B cell (primary cell): ENCODE results near the gene AQP11. TPM values are rescaled to one million over a fixed set of nuclear protein-coding genes. Genes with fewer than 3 reads are reported as not detected.
A peak's percentile ranks its signal among the peaks of the same experiment; 100 is the strongest.

Experiments
- ATAC-seq: fragments of 200-7000 bp; cut with Tn5 transposase; one replicate; pipeline ENCODE4 v1.10.0; 2021; ENCODE audit warnings: low read depth, mild to moderate bottlenecking, moderate number of reproducible peaks, moderate library complexity
- CTCF ChIA-PET: fragments of 350-600 bp; sonication (Branson Sonifier 250); formaldehyde crosslinking; loops from one replicate; lab custom pipeline; 2021; ENCODE audit warnings: antibody characterized with exemption, inconsistent platforms; lab: Charles Lee
- POLR2A ChIA-PET: fragments of 350-600 bp; sonication (Branson Sonifier 250); formaldehyde crosslinking; loops from one replicate; lab custom pipeline; 2021; ENCODE audit warnings: antibody characterized with exemption; lab: Charles Lee
- DNase-seq: peaks from one replicate; pipeline ENCODE4 v3.0.0; 2013
- H2AFZ ChIP-seq: 2 replicates; pipeline ENCODE4 v1.6.1; 2012; ENCODE audit warnings: mild to moderate bottlenecking, low read depth, low read length; ENCODE audit not compliant: insufficient read depth, poor library complexity, severe bottlenecking
- H3K27ac ChIP-seq, 2 donors: 1 replicate in 1 of 2; 2 replicates in 1 of 2; pipeline ENCODE4 v1.5.1; 2012 to 2013; ENCODE audit warnings: low read length in 2 of 2, mild to moderate bottlenecking in 2 of 2, moderate library complexity in 1 of 2
- H3K27me3 ChIP-seq, 4 experiments: fragments of 200-600 bp in 1 of 4; sonication (generic) in 1 of 4; replicated peaks in 1 of 4; 1 replicate in 2 of 4; 2 replicates in 2 of 4; pipeline versions ENCODE4 v1.6.1 to v1.7.0; 2013 to 2016; ENCODE audit warnings: low read length in 3 of 4, mild to moderate bottlenecking in 2 of 4, mixed read lengths in 1 of 4, moderate library complexity in 1 of 4; ENCODE audit not compliant: insufficient read depth in 4 of 4, control insufficient read depth in 3 of 4; ENCODE audit errors: control extremely low read depth in 1 of 4
- H3K36me3 ChIP-seq, 2 experiments: replicated peaks in 1 of 2; 1 replicate in 1 of 2; 2 replicates in 1 of 2; pipeline versions ENCODE4 v1.6.1 to v1.7.1; 2013; ENCODE audit warnings: low read length in 1 of 2; ENCODE audit not compliant: insufficient read depth in 2 of 2, control insufficient read depth in 1 of 2; ENCODE audit errors: control extremely low read depth in 1 of 2, extremely low read depth in 1 of 2
- H3K4me1 ChIP-seq, 2 donors: fragments of 200-600 bp in 1 of 2; sonication (generic) in 1 of 2; 1 replicate in 1 of 2; 2 replicates in 1 of 2; pipeline versions ENCODE4 v1.5.1 to v1.6.1; 2013 to 2017; ENCODE audit warnings: low read length in 2 of 2; ENCODE audit not compliant: control insufficient read depth in 2 of 2, insufficient read depth in 2 of 2
- H3K4me2 ChIP-seq: replicated peaks from 2 replicates; pipeline ENCODE3; 2012; ENCODE audit warnings: mild to moderate bottlenecking, low read depth, low read length; ENCODE audit not compliant: poor library complexity, severe bottlenecking
- H3K4me3 ChIP-seq, 5 experiments: fragments of 200-600 bp in 1 of 5; sonication (generic) in 1 of 5; 1 replicate in 3 of 5; 2 replicates in 2 of 5; pipeline versions ENCODE4 v1.5.1 to v1.7.0; 2011 to 2016; ENCODE audit warnings: low read length in 4 of 5, mild to moderate bottlenecking in 4 of 5, low read depth in 2 of 5, control low read depth in 1 of 5, moderate library complexity in 1 of 5; ENCODE audit not compliant: insufficient read depth in 1 of 5; ENCODE audit errors: control extremely low read depth in 1 of 5, extremely low read depth in 1 of 5
- H3K79me2 ChIP-seq: fragments of 200-600 bp; sonication (generic); one replicate; pipeline ENCODE4 v1.6.0; 2016; ENCODE audit warnings: low read length; ENCODE audit not compliant: control insufficient read depth, insufficient read depth
- H3K9ac ChIP-seq: fragments of 200-600 bp; sonication (generic); 2 replicates; pipeline ENCODE4 v1.6.1; 2017; ENCODE audit warnings: mild to moderate bottlenecking, low read length, moderate library complexity
- H3K9me3 ChIP-seq, 3 donors: one replicate each; pipeline versions ENCODE4 v1.6.1 to v1.7.1; 2013; ENCODE audit warnings: low read length in 2 of 3; ENCODE audit not compliant: control insufficient read depth in 2 of 3, insufficient read depth in 1 of 3; ENCODE audit errors: control extremely low read depth in 1 of 3
- H4K20me1 ChIP-seq: 2 replicates; pipeline ENCODE4 v1.6.0; 2012; ENCODE audit warnings: mild to moderate bottlenecking, low read length; ENCODE audit not compliant: insufficient read depth, control insufficient read depth, poor library complexity, severe bottlenecking
- H3K27ac Mint-ChIP-seq: one replicate; pipeline ENCODE4 v1.8.0; 2021; ENCODE audit warnings: mixed read lengths
- H3K27me3 Mint-ChIP-seq: one replicate; pipeline ENCODE4 v1.8.0; 2021; ENCODE audit warnings: mixed read lengths
- H3K4me1 Mint-ChIP-seq: one replicate; pipeline ENCODE4 v1.8.0; 2021; ENCODE audit warnings: mixed read lengths
- H3K4me3 Mint-ChIP-seq: one replicate; pipeline ENCODE4 v1.8.0; 2021; ENCODE audit warnings: mixed read lengths
- H3K9me3 Mint-ChIP-seq: one replicate; pipeline ENCODE4 v1.8.0; 2022; ENCODE audit warnings: mixed read lengths; ENCODE audit not compliant: insufficient read depth
- EZH2 ChIP-seq: IDR thresholded peaks from 2 replicates; pipeline ENCODE4 v1.6.1; 2012; ENCODE audit warnings: borderline replicate concordance, low read depth, mild to moderate bottlenecking, moderate library complexity, low read length; ENCODE audit not compliant: insufficient read depth, poor library complexity, severe bottlenecking
- WGBS: methylation state at CpG from one replicate; pipeline ENCODE4 v1.1.5; 2013; ENCODE audit warnings: missing lambda C conversion rate; ENCODE audit not compliant: insufficient coverage; 5-methylcytosine and 5-hydroxymethylcytosine counted together
- intact Hi-C: fragments of 100-400 bp; cut with micrococcal nuclease; formaldehyde crosslinking; loops from one replicate; pipeline ENCODE4 v1.10.0; 2022
- polyA plus RNA-seq: library from polyadenylated mRNA; depleted of rRNA; stranded (reverse); fragments of >200 nt; gene quantifications from 2 replicates; pipeline ENCODE4 v1.2.3, GENCODE V29; 2012
- total RNA-seq, 2 donors: library from RNA; stranded (reverse); fragments of 120-200 nt in 1 of 2; gene quantifications; 1 replicate in 1 of 2; 2 replicates in 1 of 2; pipeline versions ENCODE4 v1.2.3 to v1.2.4, GENCODE V29; 2013 to 2022
- TF ChIP-seq, protein P1 (sequence below): fragments of 200-600 bp; IDR thresholded peaks from one replicate; pipeline ENCODE4 v1.8.0; 2022; ENCODE audit warnings: antibody characterized with exemption, mild to moderate bottlenecking

Gene AQP11
- total and polyA plus RNA-seq, 2 donors (not counting 1 experiment from before 2014, with no cell fraction given), result 0.19 to 0.47 TPM

DNA sequence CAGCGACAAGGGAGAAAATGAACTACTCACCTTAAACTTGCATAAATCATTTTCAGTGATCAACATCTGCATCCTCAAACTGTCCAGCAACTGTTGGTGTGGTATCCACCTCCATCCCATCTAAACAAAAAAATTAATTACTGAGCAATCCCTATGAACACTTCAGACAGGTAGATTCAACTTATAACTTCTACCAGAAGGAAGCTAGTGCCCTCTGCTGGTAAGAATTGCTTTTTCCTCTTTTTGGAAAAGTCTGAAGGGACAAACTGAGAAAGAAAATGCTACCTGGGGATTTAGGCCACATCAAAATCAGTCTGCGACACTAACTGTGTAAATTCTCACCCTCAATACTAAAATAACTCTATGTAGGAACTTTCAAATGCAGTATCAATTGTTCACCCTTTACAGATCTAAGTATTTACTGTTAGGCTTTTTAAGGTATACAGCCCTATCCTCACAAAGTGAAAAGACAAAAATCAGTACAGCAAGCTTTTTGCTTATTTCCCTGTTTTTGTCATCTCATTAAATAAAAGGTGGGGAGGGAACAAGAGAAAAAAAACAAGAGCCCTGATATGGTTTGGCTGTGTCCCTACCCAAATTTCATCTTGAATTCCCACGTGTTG, 29.9 kb downstream of the AQP11 start:
- H3K36me3 ChIP-seq, result peaks cover 7 to 66% of the 10 kb centered on the region in 2 experiments
- ChIA-PET POLR2A (interaction anchor here (0.5 kb wide), 1 partner anchor 9 kb away, joined by 3 read pairs; no protein-coding TSS in a partner anchor), CTCF (interaction anchor here (0.6 to 2.9 kb wide), 20 partner anchors 10 to 572 kb away, joined by 3 to 18 read pairs (median 4); partner anchors contain the start of genes AQP11 and MYO7A)
- no peak for TF ChIP-seq EZH2
- TF ChIP-seq, protein P1, sequence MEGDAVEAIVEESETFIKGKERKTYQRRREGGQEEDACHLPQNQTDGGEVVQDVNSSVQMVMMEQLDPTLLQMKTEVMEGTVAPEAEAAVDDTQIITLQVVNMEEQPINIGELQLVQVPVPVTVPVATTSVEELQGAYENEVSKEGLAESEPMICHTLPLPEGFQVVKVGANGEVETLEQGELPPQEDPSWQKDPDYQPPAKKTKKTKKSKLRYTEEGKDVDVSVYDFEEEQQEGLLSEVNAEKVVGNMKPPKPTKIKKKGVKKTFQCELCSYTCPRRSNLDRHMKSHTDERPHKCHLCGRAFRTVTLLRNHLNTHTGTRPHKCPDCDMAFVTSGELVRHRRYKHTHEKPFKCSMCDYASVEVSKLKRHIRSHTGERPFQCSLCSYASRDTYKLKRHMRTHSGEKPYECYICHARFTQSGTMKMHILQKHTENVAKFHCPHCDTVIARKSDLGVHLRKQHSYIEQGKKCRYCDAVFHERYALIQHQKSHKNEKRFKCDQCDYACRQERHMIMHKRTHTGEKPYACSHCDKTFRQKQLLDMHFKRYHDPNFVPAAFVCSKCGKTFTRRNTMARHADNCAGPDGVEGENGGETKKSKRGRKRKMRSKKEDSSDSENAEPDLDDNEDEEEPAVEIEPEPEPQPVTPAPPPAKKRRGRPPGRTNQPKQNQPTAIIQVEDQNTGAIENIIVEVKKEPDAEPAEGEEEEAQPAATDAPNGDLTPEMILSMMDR, result peak; percentile 86
- H4K20me1 ChIP-seq, result no peaks in the 10 kb centered on the region
- H3K4me1 Mint-ChIP-seq, result no peaks in the 10 kb centered on the region
- no peak overlapping the region for H2AFZ ChIP-seq
- H3K27ac ChIP-seq, result no peak overlapping the region
- no peaks in the 10 kb centered on the region for H3K4me1 ChIP-seq
- H3K27ac Mint-ChIP-seq, result no peak overlapping the region
- no CpG with 5 or more reads among the region's 3 CpGs for WGBS
- no peak overlapping the region for H3K9ac ChIP-seq
- H3K4me3 ChIP-seq, result no peak overlapping the region
- no peak overlapping the region for H3K4me3 Mint-ChIP-seq
- H3K4me2 ChIP-seq, result no peak overlapping the region
- H3K27me3 Mint-ChIP-seq, result no peaks in the 10 kb centered on the region
- intact Hi-C loops, result loop anchor here (2.0 kb wide), 1 partner anchor 431 kb away; no protein-coding TSS in a partner anchor
- DNase-seq (peak; percentile 65), ATAC-seq (no peak)
- H3K79me2 ChIP-seq, result no peaks in the 10 kb centered on the region
- H3K27me3 ChIP-seq, result no peaks in the 10 kb centered on the region
- no peaks in the 10 kb centered on the region for H3K9me3 ChIP-seq
- H3K9me3 Mint-ChIP-seq, result no peaks in the 10 kb centered on the region

DNA sequence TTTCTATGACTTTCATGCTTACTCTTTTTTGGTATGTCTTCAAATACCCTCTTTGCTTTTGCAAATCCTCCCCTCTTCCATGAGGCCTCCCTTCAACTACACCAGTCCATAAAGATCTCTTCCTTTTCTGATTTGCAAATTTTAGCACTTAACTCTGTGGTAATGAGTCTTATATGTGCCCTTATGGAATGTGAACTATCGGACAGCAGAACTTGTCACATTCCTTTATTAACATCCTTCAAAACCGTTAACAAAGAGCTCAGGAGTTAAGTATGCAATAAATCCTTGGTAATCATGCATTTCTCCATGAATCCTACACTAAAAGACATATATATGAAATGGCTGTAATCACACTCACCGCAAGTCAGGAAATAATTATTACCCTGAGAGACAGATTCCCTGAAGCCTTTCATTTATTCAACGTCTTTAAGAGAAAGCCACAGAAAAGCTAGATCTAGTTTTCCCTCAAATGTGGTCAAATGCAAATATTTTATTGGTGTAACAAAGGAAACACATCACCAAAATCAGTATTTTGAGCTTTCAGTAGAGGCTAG, 40.5 kb downstream of the AQP11 start:
- no peak overlapping the region for H2AFZ ChIP-seq
- H3K4me1 ChIP-seq, result peaks cover 7 to 13% of the 10 kb centered on the region in 2 donors
- H4K20me1 ChIP-seq, result peaks cover 10% of the 10 kb centered on the region
- no peak for TF ChIP-seq EZH2
- TF ChIP-seq, protein P1, result no peak
- Mint-ChIP-seq H3K4me3 (no peak overlapping the region), H3K27me3 (no peaks in the 10 kb centered on the region), H3K4me1 (peaks cover 27% of the 10 kb centered on the region), H3K9me3 (no peaks in the 10 kb centered on the region), H3K27ac (no peak overlapping the region)
- WGBS, result no CpG with 5 or more reads among the region's 4 CpGs
- ChIA-PET POLR2A (no interaction called here), CTCF (interaction anchor here (1.3 kb wide), 1 partner anchor 10 kb away, joined by 6 read pairs; no protein-coding TSS in a partner anchor)
- peak overlapping the region; percentile 17 for H3K4me2 ChIP-seq
- ATAC-seq (no peak), DNase-seq (no peak)
- no peaks in the 10 kb centered on the region for H3K9me3 ChIP-seq
- H3K27ac ChIP-seq, result no peak overlapping the region
- no peak overlapping the region for H3K4me3 ChIP-seq
- intact Hi-C loops, result no loop called here
- peaks cover 3 to 18% of the 10 kb centered on the region in 2 experiments for H3K36me3 ChIP-seq
- peak overlapping the region; percentile 23 for H3K9ac ChIP-seq
- no peaks in the 10 kb centered on the region for H3K27me3 ChIP-seq
- peaks cover 59% of the 10 kb centered on the region for H3K79me2 ChIP-seq
